Right atrium auricular region (tissue), 2 donors: ENCODE results near the gene C11orf16. TPM values are rescaled to one million over a fixed set of nuclear protein-coding genes. Genes with fewer than 3 reads are reported as not detected.

Experiments used
- DNase-seq: peaks from one replicate; pipeline ENCODE4 v3.0.0-alpha.2; 2019; ENCODE audit warnings: low spot score
- H3K27ac ChIP-seq, 2 donors: fragments of 200-600 bp; sonication (generic); 1 replicate in 1 of 2; 2 replicates in 1 of 2; pipeline ENCODE4 v1.5.1; 2016 to 2019
- H3K27me3 ChIP-seq, 2 donors: fragments of 200-600 bp; sonication (generic); one replicate each; pipeline versions ENCODE4 v1.5.1 to v1.6.0; 2017 to 2019
- H3K36me3 ChIP-seq: fragments of 200-600 bp; sonication (generic); one replicate; pipeline ENCODE4 v1.5.1; 2016
- H3K4me1 ChIP-seq, 2 donors: fragments of 200-600 bp; sonication (generic); one replicate each; pipeline versions ENCODE4 v1.5.1 to v1.6.0; 2017 to 2019
- H3K4me3 ChIP-seq, 2 donors: fragments of 200-600 bp; sonication (generic); 1 replicate in 1 of 2; 2 replicates in 1 of 2; pipeline ENCODE4 v1.5.1; 2017 to 2019; ENCODE audit warnings: mild to moderate bottlenecking in 1 of 2, moderate library complexity in 1 of 2
- H3K9me3 ChIP-seq, 2 donors: fragments of 200-600 bp; sonication (generic); one replicate each; pipeline ENCODE4 v1.5.1; 2019
- total RNA-seq, 2 donors: library from RNA; depleted of rRNA; stranded (reverse); fragments of >200 nt; gene quantifications; one replicate each; pipeline ENCODE4 v1.1.0, GENCODE V29; 2016
- TF ChIP-seq, protein P1 (sequence below), 2 donors: fragments of 200-600 bp; sonication (generic); IDR thresholded peaks; one replicate each; pipeline ENCODE4 v1.5.1; 2019; ENCODE audit warnings: antibody characterized with exemption in 2 of 2

C11orf16 gene
- total RNA-seq, 2 donors from 2014 or later: not detected

DNA sequence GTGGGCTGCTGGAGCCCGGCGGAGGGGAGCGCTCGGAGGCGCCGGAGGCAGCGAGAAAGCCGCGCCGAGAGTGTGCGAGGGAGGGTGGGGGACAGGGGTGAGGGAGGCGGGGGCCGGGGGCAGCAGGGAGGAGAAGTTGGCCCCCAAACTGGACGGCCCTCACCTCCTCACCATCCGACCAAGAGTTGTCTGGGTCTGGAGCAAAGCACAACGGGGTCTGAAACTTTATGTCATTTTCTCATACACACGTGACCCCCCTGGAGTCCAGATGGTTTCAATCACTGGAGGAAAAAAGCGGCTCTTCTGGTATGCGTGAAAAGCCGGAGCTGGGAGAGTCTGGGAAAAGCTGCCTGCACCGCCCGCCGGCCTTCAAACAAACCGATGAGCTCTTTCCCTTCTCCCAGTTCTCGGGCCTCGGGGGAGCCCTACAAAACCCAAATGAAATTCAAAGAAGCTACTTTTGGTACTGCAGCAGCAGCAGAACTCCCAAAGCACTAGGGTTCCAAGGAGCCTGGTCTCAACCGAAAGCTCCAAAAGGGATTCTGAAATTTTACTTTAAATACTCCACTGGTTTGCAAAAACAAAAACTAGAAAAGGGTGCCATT, 61.5 kb downstream of the C11orf16 start:
- TF ChIP-seq, protein P1, sequence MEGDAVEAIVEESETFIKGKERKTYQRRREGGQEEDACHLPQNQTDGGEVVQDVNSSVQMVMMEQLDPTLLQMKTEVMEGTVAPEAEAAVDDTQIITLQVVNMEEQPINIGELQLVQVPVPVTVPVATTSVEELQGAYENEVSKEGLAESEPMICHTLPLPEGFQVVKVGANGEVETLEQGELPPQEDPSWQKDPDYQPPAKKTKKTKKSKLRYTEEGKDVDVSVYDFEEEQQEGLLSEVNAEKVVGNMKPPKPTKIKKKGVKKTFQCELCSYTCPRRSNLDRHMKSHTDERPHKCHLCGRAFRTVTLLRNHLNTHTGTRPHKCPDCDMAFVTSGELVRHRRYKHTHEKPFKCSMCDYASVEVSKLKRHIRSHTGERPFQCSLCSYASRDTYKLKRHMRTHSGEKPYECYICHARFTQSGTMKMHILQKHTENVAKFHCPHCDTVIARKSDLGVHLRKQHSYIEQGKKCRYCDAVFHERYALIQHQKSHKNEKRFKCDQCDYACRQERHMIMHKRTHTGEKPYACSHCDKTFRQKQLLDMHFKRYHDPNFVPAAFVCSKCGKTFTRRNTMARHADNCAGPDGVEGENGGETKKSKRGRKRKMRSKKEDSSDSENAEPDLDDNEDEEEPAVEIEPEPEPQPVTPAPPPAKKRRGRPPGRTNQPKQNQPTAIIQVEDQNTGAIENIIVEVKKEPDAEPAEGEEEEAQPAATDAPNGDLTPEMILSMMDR (IDR thresholded peaks at IDR 0.05): no peak
- Histone ChIP-seq H3K4me1 (peaks cover 0 to 16% of the 10 kb centered on the region in 2 donors), H3K4me3 (peak overlapping the region; percentile 63 to 83), H3K9me3 (no peaks in the 10 kb centered on the region), H3K36me3 (no peaks in the 10 kb centered on the region), H3K27ac (peak overlapping the region; percentile 74 to 80), H3K27me3 (no peaks in the 10 kb centered on the region)
- peak; percentile 79 for DNase-seq

DNA sequence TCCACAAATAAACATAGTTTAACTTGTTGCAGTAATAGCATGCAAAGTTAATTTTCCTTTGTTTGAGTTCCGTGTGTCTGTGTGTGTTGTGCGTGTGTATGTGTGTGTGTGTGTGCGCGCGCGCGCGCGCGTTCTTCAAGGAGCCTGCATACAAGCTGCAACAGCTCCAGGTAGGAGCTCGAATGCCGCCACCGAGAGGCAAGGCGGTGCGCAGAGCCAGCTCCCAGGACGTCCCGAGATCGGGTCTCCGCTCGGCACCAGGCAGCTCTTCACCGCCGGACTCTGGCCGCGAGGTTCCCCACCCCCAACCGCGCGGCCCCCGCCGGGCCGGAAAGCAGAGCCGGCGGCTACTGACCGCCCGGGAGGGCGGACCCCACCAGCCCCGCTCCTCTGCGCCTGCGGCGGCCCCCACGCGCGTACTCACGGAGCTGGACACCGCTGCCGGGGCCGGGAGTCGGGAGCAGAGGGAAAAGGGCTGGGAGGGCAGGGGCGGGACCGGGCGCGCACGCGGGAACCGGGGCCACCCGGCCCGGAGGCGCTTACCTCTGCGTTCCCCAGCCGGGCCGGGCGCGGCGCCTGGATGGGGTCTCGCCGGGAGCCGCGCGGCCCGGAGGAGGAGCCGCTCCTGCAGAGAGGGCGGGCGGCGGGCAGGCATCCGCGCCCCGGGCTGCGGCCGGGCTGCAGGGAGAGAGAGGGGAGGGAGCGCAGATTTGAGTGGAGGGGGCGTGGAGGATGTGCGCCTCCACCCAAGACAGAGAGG, 62.2 kb downstream of the C11orf16 start:
- H3K36me3 ChIP-seq: no peaks in the 10 kb centered on the region
- H3K4me3 ChIP-seq: peak overlapping the region; percentile 63 to 83
- H3K4me1 ChIP-seq: peaks cover 0 to 16% of the 10 kb centered on the region in 2 donors
- no peaks in the 10 kb centered on the region for H3K9me3 ChIP-seq
- TF ChIP-seq, protein P1 (IDR thresholded peaks at IDR 0.05): no peak
- H3K27ac ChIP-seq: peak overlapping the region; percentile 74 to 80
- H3K27me3 ChIP-seq: no peaks in the 10 kb centered on the region
- no peak for DNase-seq

Other genes with a start within 250 kb of the C11orf16 start
- gene AKIP1, start 21.8 kb downstream of the C11orf16 start, total RNA-seq: 10 to 100 TPM; 31.8 to 34.7 TPM
- gene ASCL3, start 10.1 kb upstream of the C11orf16 start, total RNA-seq: not detected
- 10 to 100 TPM; 39.5 to 50.8 TPM for gene TMEM9B, start 31.5 kb upstream of the C11orf16 start, total RNA-seq
- 1 to 10 TPM; 1.4 to 2.0 TPM for gene NRIP3, start 71.1 kb upstream of the C11orf16 start, total RNA-seq
- 1 to 10 TPM in 1 of 2 donors, under 1 TPM in 1; 0.63 to 1.6 TPM for gene SCUBE2, start 158.7 kb upstream of the C11orf16 start, total RNA-seq